Ishikawa (cell line): Measurements from ENCODE around the gene RAB22A.

Experiments used
- CEBPB ChIP-seq: IDR thresholded peaks from 2 replicates; pipeline ENCODE4 v1.6.1; 2012
- CREB1 ChIP-seq: IDR thresholded peaks from 2 replicates; pipeline ENCODE4 v1.6.1; 2012; ENCODE audit warnings: low read depth
- EGR1 ChIP-seq: IDR thresholded peaks from 2 replicates; pipeline ENCODE4 v1.6.1; 2012
- EP300 ChIP-seq: IDR thresholded peaks from 2 replicates; pipeline ENCODE4 v1.6.1; 2012; ENCODE audit warnings: borderline replicate concordance
- FOXM1 ChIP-seq: IDR thresholded peaks from 2 replicates; pipeline ENCODE4 v1.6.1; 2012; ENCODE audit warnings: low read depth, borderline replicate concordance
- NFIC ChIP-seq: IDR thresholded peaks from 2 replicates; pipeline ENCODE4 v1.6.1; 2012
- RAD21 ChIP-seq: IDR thresholded peaks from 2 replicates; pipeline ENCODE4 v1.6.1; 2012; ENCODE audit warnings: low read depth
- TAF1 ChIP-seq: IDR thresholded peaks from 2 replicates; pipeline ENCODE4 v1.6.1; 2012; ENCODE audit warnings: low read depth, mild to moderate bottlenecking
- TCF12 ChIP-seq: IDR thresholded peaks from 2 replicates; pipeline ENCODE4 v1.6.1; 2012; ENCODE audit warnings: low read depth
- TEAD4 ChIP-seq: IDR thresholded peaks from 2 replicates; pipeline ENCODE4 v1.6.1; 2012
- YY1 ChIP-seq: IDR thresholded peaks from 2 replicates; pipeline ENCODE4 v1.6.1; 2012; ENCODE audit warnings: low read depth
- ZBTB7A ChIP-seq: IDR thresholded peaks from 2 replicates; pipeline ENCODE4 v1.6.1; 2012; ENCODE audit warnings: low read depth
- TF ChIP-seq, protein P1 (sequence below): IDR thresholded peaks from 2 replicates; pipeline ENCODE4 v1.6.1; 2012; ENCODE audit warnings: low read depth, mild to moderate bottlenecking
- TF ChIP-seq, protein P2 (sequence below): IDR thresholded peaks from 2 replicates; pipeline ENCODE4 v1.6.1; 2012
- TF ChIP-seq, protein P3 (sequence below): IDR thresholded peaks from 2 replicates; pipeline ENCODE4 v1.6.1; 2012

RAB22A gene

DNA sequence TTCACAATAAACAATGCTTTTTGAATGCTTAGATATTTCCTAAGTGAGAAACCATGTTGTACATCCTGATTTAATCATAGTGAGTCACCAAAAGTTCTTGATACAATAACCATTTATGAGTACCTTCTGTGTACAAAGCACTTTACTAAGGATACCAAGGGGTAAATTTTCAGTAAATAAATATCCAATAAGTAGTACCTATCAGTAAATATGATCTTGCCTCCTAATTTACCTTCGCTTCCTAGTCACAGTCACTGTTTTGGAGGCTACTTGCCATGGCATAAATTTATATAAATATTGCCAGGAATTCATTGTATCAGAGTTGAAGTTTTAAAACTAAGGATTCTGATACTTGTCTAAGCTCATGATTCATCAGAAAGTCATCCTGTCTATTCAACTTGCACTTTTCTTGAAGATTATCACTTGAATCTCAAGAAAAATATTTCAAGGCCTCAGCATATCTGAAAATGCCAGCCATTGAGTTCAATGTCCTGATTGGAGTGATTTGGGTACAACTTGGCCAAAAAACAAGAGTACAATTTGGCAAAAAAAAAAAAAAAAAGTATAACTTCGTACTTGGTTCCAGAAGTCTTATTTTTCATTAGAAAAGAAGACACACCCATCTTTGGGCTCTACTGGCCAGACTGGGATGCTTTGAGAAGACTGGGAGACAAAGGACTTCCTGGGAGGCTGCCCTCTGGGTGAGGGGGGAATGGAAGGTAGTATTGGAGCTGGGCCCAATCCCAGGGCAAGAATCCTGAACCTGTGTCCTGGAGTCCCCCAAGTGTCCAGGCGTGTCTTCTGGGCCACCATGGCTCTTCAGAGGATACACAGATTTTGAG, 32.8 kb downstream of the RAB22A start:
- TF ChIP-seq YY1 (no peak), EP300 (no peak)

DNA sequence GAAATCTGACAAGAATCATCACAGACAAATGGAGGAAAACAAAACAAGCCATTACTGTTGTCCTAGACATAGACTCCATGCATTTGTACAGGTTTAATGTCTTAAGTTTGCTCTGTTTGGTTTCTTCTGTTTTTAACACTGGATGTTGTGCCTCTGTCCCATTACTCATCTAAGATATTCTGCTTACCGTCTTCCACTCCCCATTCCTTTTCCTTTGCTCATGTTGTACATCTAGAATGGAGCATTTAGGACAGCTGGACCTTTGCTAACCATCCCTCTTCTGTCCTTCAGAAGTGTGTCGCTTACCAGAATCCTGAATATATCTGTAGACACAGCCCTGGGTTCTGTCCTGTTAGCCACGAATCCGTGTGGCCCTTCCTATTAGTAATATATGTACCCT, 35.2 kb downstream of the RAB22A start:
- TF ChIP-seq EGR1 (no peak), TEAD4 (no peak), CREB1 (no peak), EP300 (no peak), FOXM1 (no peak), CEBPB (no peak), RAD21 (no peak)
- TF ChIP-seq, protein P1, sequence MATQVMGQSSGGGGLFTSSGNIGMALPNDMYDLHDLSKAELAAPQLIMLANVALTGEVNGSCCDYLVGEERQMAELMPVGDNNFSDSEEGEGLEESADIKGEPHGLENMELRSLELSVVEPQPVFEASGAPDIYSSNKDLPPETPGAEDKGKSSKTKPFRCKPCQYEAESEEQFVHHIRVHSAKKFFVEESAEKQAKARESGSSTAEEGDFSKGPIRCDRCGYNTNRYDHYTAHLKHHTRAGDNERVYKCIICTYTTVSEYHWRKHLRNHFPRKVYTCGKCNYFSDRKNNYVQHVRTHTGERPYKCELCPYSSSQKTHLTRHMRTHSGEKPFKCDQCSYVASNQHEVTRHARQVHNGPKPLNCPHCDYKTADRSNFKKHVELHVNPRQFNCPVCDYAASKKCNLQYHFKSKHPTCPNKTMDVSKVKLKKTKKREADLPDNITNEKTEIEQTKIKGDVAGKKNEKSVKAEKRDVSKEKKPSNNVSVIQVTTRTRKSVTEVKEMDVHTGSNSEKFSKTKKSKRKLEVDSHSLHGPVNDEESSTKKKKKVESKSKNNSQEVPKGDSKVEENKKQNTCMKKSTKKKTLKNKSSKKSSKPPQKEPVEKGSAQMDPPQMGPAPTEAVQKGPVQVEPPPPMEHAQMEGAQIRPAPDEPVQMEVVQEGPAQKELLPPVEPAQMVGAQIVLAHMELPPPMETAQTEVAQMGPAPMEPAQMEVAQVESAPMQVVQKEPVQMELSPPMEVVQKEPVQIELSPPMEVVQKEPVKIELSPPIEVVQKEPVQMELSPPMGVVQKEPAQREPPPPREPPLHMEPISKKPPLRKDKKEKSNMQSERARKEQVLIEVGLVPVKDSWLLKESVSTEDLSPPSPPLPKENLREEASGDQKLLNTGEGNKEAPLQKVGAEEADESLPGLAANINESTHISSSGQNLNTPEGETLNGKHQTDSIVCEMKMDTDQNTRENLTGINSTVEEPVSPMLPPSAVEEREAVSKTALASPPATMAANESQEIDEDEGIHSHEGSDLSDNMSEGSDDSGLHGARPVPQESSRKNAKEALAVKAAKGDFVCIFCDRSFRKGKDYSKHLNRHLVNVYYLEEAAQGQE = no peak
- TF ChIP-seq, protein P2, sequence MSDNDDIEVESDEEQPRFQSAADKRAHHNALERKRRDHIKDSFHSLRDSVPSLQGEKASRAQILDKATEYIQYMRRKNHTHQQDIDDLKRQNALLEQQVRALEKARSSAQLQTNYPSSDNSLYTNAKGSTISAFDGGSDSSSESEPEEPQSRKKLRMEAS = no peak
- TF ChIP-seq, protein P3, sequence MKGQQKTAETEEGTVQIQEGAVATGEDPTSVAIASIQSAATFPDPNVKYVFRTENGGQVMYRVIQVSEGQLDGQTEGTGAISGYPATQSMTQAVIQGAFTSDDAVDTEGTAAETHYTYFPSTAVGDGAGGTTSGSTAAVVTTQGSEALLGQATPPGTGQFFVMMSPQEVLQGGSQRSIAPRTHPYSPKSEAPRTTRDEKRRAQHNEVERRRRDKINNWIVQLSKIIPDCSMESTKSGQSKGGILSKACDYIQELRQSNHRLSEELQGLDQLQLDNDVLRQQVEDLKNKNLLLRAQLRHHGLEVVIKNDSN = no peak

DNA sequence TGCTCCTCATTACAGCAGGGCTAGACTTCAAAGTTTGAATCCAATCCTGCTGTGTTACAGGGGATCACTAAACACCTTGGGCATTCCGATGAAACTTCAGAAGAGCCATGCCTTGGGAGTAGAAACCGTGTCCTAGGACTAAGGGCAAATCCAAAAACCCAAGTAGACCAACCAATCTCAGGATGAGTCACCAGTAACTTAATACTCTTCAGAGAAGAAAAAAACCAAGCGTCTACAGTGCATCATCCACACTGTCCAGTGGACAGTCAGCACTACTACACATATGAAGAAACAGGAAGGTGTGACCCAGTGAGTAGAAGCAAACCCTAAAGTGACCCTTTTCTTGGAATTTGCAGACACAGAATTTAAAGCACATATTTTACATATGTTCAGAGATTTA, 40.1 kb downstream of the RAB22A start:
- TF ChIP-seq, protein P1 = no peak
- TF ChIP-seq RAD21 (no peak), TAF1 (no peak), ZBTB7A (no peak), TCF12 (no peak), NFIC (no peak), FOXM1 (no peak), TEAD4 (no peak), EGR1 (no peak), CREB1 (no peak), EP300 (no peak), YY1 (no peak), CEBPB (no peak)
- TF ChIP-seq, protein P2 = no peak
- TF ChIP-seq, protein P3 = no peak

DNA sequence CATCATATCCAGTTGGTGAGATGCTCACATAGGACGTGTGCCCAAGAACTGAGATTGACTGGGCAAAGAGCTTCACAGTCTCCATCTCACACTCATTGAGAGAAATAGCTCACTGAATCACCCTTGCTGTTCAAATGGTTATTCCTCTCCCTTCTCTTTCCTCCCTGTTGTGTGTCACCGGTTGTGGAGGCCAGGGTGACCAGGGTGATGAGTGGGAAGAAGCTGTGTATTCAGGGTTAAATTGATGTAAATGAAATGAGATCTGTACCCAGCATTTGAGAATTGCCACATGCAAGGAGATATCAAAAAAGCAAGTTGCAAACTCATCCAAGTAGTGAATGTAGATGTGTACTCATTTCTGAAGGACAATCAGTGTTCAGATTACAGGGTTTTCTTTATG, 43.0 kb downstream of the RAB22A start:
- TF ChIP-seq EP300 (no peak), TEAD4 (no peak), RAD21 (no peak), NFIC (no peak), CREB1 (no peak), ZBTB7A (no peak), FOXM1 (no peak), CEBPB (no peak), TAF1 (no peak), TCF12 (no peak), YY1 (no peak), EGR1 (no peak)
- TF ChIP-seq, protein P2 = no peak
- TF ChIP-seq, protein P1 = no peak
- TF ChIP-seq, protein P3 = no peak
